Stimulated activated CD4-positive, alpha-beta T cell treated with anti-CD3 and anti-CD28 coated beads, Interleukin-15, amount 100 ng/mL, for 1 hour (primary cell): ENCODE data around the gene TLCD5.

ENCODE experiments used
- DNase-seq, 2 donors: peaks; one replicate each; pipeline ENCODE4 v3.0.0-alpha.2; 2020; ENCODE audit warnings: low read depth in 1 of 2, low spot score in 1 of 2

Gene TLCD5

DNA sequence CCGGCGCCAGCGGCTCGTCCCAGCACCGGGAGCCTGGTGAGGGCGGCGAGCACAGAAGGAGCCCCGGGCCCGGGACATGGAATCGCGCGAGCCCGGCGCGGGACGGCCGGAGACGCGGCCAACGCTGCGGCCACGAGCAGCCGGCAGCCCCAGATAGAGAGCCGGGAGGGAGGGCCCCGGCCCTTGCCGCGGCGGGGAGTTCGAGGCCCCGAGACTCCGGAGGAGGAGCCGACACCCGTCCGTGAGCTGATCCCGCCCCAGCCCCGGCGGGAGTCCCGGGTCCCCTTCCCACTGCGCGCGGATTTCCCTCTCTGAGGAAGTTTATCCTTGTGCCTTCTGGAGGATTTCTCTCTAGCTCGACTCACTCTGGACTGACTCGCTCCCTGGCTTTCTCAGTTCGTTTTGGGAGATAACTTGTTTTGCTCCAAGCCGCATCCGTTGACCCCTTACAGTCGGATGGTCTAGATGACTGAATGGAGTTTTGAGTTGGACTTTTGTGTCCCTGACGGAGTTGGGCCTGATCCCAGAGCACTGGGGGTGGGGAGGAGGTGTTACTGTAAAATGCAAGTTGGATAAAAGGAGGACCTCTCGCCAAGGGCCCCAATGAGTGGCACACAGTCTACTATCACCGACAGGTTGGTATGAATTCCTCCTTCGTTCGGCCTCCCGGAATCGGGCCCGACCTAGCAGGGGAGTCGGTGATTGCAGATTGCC is 11.7 kb downstream of the TLCD5 start:
- peak in 1 of 2 donors; percentile 26 for DNase-seq

DNA sequence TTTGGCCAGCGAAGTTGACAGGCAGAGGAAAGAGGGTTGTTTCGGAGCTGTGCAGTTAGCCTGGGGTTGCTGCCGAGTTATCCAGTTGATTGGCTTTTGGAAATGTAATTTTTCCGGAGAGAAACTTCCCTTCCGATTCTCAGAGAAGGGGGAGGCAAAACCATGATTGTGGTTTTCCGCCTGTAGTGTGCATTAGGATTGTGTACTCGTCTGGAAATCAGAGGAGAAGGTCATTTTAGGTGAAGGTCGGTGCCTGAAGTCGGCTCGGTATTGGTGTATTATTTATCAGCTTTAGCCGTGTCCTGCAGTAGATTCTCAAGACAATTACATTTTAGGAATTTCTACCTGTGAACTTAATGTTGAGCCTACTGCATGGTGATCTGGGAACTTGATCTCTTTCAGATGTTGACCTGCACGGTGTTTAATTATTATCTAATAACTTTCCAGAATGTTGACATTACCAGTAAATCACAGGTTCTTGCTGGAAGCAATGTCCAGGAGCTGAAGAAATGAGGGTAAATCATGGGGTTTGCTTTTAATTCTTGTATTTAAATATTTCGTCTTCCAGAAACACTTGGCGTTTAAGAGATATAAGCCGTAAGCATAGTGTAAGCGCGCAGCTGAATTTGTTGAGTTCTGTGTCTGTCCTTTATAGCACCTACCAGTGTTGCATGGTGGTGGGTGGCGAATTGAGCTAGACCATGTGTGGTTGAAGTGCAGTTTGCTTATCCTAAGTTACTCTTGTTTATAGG is 12.4 kb downstream of the TLCD5 start:
- no peak for DNase-seq

DNA sequence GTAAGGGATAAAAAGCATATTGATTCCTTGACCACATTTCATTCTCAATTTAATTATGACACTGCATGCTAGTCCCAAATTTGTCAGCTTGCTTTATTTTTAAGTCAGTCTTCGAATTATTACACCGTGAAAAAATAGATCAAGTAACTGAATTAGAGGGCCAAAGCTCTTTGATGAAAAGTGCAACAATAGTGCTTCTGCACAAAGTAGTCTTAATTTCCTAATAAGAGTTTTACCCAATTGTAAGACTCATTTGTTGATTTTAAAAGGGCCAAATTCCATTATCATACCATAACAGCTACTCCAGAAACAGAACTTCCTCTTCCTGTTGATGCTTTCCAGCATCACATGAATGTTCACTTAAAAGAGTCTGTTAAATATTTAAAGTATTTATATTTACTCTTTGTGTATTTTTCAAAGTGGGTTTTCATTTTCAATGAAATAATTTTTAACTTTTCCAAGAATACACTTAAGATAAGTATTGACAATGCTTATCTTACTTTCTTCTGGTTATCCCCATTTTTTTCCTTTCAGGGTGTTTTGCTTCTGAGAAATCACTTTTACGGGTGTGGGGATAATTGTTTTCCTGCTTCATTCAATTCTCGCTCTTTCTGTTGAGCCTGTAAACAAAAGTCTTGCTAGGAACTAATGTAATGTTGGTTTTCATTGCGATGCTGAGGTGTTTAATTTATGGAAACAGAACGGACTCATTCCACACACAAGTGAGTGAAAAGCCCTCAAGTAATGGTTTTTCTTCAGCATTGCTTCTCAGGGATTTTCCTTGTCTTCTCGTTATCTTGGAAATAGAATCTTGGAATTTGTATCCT is 13.2 kb downstream of the TLCD5 start:
- DNase-seq: no peak

GRCh38 chr11:120339394-120339890 is 14.3 kb downstream of the TLCD5 start:
- no peak for DNase-seq

DNA sequence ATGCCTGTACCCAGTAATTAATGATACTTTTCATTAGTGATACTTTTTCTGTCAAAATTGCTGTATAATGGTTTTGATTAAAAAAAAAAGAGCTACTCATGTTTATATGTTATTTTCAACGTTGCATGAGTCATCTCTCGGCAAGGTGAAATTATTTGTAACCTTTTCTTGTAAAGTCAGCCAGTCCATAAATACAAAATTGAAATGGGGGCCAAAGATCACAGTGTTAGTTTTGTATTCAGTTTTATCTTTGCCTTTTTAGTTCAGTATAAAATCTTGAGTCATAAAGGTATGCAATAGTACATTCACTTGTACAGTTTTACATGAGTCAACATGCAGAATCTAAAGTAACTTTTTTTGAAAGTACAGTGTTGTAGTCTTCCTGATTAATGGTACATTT is 15.4 kb downstream of the TLCD5 start:
- DNase-seq: no peak

DNA sequence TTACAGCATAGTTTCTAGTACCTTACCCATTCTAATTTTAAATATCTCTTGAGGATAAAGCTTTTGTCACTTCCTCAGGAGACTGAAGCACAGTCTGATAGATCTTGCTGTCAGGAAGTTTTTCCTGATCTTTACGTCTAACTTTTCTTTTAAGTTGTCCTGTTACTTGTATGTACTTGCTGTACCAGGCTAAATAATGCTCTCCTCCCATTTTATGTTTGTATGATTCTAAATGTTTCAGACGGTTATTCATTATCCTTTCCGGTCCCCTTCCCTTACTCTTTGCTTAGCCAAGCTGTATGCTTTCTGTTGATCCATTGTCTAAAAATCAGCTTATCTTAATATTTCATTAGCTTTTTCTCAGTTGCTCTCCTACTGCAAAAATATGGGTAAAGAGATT is 17.1 kb downstream of the TLCD5 start:
- no peak for DNase-seq

GRCh38 chr11:120342678-120343077 is 17.6 kb downstream of the TLCD5 start:
- DNase-seq: no peak

GRCh38 chr11:120343429-120343828 is 18.3 kb downstream of the TLCD5 start:
- DNase-seq: no peak

DNA sequence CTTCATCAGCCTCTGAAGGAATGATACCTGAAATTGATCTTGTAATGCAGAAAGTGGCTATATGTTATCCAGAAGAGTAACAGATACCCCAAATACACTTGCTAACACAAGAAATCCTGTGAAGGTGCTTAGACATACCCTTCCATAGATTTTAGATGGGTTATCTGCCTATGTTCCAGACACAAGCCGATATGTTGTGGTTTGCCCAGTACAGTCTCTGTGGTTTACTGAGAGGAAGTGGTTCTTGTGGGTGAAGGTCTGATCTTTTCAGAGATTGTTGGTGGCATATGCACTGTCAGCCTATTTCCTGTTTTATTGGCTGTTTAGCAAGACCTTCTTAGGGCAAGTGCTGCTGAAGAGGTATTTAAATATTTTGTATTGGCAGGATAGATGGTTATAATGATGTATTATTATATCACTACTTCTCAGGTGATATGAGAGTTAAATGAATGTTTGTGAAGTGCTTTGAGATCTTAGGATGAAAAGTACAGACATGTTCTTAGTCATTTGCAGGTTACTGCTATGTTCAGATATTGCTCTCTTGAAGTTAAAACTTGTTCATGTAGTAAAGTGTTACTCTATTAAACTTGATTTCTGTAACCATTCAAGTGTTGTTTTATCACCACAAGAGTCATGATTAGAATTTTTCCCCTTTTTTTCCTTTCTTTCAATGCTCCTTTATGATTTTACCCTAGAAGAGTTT is 19.4 kb downstream of the TLCD5 start:
- DNase-seq: no peak

DNA sequence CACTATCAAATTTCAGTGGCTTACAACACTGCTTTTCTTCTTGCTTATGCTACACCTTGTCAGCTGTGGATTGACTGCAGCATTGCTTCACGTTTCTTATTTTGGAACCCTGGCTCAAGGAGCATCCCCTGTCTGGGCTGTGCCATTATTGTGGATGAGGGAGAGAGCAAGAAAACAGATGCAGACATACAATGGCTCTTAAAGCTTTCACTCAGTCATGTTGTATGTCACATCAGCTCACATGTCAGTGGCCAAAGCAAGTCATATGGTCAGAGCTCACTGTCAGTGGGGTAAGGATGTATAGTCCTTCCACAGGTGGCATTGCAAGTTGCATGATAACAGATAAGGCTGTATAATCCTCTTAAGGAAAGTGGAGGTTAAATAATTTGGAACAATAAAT is 21.1 kb downstream of the TLCD5 start:
- DNase-seq: no peak

GRCh38 chr11:120350637-120351036 is 25.5 kb downstream of the TLCD5 start:
- DNase-seq: no peak

GRCh38 chr11:120352405-120352804 is 27.3 kb downstream of the TLCD5 start:
- no peak for DNase-seq

- no peak for DNase-seq
These were observed 29.0 kb downstream of the TLCD5 start for GRCh38 chr11:120354068-120354467.

- DNase-seq: no peak
These were observed 29.7 kb downstream of the TLCD5 start for GRCh38 chr11:120354779-120355178.

DNA sequence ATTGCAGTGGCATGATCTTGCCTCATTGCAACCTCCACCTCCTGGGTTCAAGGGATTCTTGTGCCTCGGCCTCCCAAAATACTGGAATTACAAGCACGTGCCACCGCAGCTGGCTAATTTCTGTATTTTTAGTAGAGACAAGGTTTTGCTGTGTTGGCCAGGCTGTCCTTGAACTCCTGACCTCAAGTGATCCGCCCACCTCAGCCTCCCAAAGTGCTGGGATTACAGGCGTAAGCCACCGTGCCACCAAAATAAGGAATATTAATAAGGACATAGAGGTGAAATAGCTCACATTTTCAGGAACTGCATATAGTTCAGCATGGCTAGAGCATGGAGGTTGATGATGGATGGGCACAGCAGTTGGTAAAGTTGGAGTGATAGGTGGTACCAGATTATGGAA is 32.5 kb downstream of the TLCD5 start:
- no peak for DNase-seq

DNA sequence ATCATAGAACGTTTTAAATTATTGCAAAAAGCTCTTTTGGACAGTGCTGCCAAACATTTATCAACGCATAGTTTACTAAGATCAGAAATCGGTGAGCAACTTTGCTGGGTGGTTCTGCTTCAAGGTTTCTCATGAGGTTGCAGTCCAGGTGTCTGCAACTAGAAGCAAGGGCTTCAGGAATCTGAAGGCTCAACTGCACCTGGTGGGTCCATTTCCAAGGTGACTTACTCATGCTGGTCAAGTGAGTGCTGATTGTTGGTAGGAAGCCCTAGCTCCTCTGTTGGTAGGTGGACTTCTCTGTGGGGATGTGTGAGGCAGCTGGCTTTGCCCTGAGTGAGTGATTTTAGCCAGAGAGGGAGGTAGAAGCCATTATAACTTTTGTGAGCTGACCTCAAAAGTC is 33.6 kb downstream of the TLCD5 start:
- DNase-seq: no peak

DNA sequence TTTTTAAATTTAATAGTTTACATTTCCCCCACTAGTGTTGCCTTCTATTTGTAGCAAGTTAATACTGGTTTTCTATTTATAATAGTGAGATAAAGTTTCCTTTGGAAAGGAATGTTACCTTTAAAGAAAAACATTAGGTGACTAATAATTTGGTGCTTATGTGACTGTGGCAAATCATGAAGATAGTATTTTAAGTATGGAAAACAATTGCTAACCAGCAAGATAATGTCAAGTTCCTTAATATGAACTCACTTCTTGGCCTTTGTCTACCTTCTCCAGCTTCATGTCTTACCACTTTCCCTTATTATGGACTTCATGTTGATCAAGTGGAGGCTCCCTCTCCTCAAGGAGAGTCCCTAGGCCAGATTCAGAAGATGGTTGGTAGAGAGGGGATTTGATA is 38.3 kb downstream of the TLCD5 start:
- DNase-seq: no peak

- no peak for DNase-seq
These were observed 40.4 kb downstream of the TLCD5 start for GRCh38 chr11:120365512-120365911.

DNA sequence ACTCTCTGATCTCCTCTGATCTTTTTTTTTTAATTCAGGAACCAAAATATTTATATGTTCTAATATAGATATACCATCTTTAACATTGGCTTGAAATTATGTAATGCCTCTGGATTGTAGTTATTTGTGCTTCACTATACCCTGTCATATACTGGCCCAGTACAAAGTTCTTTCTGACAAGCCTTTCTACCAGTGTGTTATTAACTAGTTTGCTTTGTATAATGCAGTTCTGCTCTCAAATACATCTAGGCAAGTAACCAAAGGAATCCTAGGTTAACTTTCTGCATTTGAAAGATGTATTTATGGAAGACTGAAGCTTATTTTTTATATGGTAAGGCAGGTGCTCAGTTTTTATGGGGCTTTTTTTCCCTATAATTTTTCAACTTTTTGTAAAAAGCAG is 47.2 kb downstream of the TLCD5 start:
- no peak for DNase-seq

GRCh38 chr11:120375076-120375475 is 50.0 kb downstream of the TLCD5 start:
- DNase-seq: no peak

GRCh38 chr11:120376547-120377182 is 51.6 kb downstream of the TLCD5 start:
- no peak for DNase-seq
